CD4-positive, alpha-beta memory T cell (primary cell): ENCODE results near the gene CASTOR1. TPM values are rescaled to one million over a fixed set of nuclear protein-coding genes. Genes with fewer than 3 reads are reported as not detected.
A peak's percentile ranks its signal among the peaks of the same experiment; 100 is the strongest.

Source experiments
- CTCF ChIA-PET: fragments of 350-600 bp; sonication (Branson Sonifier 250); formaldehyde crosslinking; loops from one replicate; lab custom pipeline; 2021; ENCODE audit warnings: inconsistent platforms; ENCODE audit not compliant: partially characterized antibody; lab: Charles Lee
- POLR2A ChIA-PET: fragments of 350-600 bp; sonication (Branson Sonifier 250); formaldehyde crosslinking; loops from one replicate; lab custom pipeline; 2021; ENCODE audit not compliant: partially characterized antibody; lab: Charles Lee
- DNase-seq, 5 donors: peaks; one replicate each; pipeline versions ENCODE4 v3.0.0 to v3.0.0-alpha.2; 2020 to 2022; ENCODE audit warnings: mixed read lengths in 1 of 5
- H3K27ac ChIP-seq: one replicate; pipeline ENCODE4 v1.7.0; 2013; ENCODE audit warnings: low read depth, low read length
- H3K27me3 ChIP-seq: 2 replicates; pipeline ENCODE4 v1.7.0; 2013; ENCODE audit warnings: mild to moderate bottlenecking, low read length, moderate library complexity; ENCODE audit not compliant: insufficient read depth
- H3K36me3 ChIP-seq: 2 replicates; pipeline ENCODE4 v1.7.0; 2013; ENCODE audit warnings: mild to moderate bottlenecking, low read length, moderate library complexity; ENCODE audit not compliant: insufficient read depth
- H3K4me1 ChIP-seq: 2 replicates; pipeline ENCODE4 v1.7.0; 2013; ENCODE audit warnings: mild to moderate bottlenecking, low read length, moderate library complexity; ENCODE audit not compliant: insufficient read depth
- H3K4me3 ChIP-seq, 2 donors: one replicate each; pipeline ENCODE4 v1.7.0; 2013; ENCODE audit warnings: low read length in 2 of 2, mild to moderate bottlenecking in 1 of 2
- H3K9me3 ChIP-seq, 2 donors: one replicate each; pipeline ENCODE4 v1.7.0; 2013; ENCODE audit warnings: low read length in 2 of 2, control low read depth in 1 of 2; ENCODE audit not compliant: control insufficient read depth in 1 of 2
- H3K27ac Mint-ChIP-seq, 7 donors: one replicate each; pipeline ENCODE4 v1.8.0; 2020 to 2021; ENCODE audit warnings: mixed read lengths in 7 of 7, mild to moderate bottlenecking in 6 of 7, inconsistent platforms in 3 of 7, moderate library complexity in 3 of 7
- H3K27me3 Mint-ChIP-seq, 2 donors: one replicate each; pipeline ENCODE4 v1.8.0; 2020 to 2021; ENCODE audit warnings: mixed read lengths in 2 of 2
- H3K36me3 Mint-ChIP-seq, 2 donors: one replicate each; pipeline ENCODE4 v1.8.0; 2020 to 2021; ENCODE audit warnings: mixed read lengths in 2 of 2, inconsistent platforms in 1 of 2, mild to moderate bottlenecking in 1 of 2
- H3K4me1 Mint-ChIP-seq, 4 donors: one replicate each; pipeline ENCODE4 v1.8.0; 2020 to 2021; ENCODE audit warnings: mixed read lengths in 4 of 4, mild to moderate bottlenecking in 1 of 4
- H3K4me3 Mint-ChIP-seq, 8 donors: one replicate each; pipeline ENCODE4 v1.8.0; 2020 to 2021; ENCODE audit warnings: mixed read lengths in 8 of 8, mild to moderate bottlenecking in 7 of 8, moderate library complexity in 6 of 8, inconsistent platforms in 3 of 8
- H3K9me3 Mint-ChIP-seq, 8 donors: one replicate each; pipeline ENCODE4 v1.8.0; 2020 to 2021; ENCODE audit warnings: mixed read lengths in 8 of 8, mild to moderate bottlenecking in 5 of 8, inconsistent platforms in 3 of 8, moderate library complexity in 1 of 8
- intact Hi-C: fragments of 100-400 bp; cut with micrococcal nuclease; formaldehyde crosslinking; loops from one replicate; pipeline ENCODE4 v1.15.1; 2023
- polyA plus RNA-seq, 2 donors: library from polyadenylated mRNA; unstranded; fragments of 300-500 nt; fragmentation: Illumina TruSeq; gene quantifications; one replicate each; pipeline ENCODE4 v1.2.3, GENCODE V29; 2021
- total RNA-seq, 2 experiments: library from RNA; stranded (reverse); gene quantifications; one replicate each; pipeline ENCODE4 v1.2.3, GENCODE V29; 2021

The CASTOR1 gene
- total and polyA plus RNA-seq, 4 experiments from 2014 or later = 11.3 to 17.5 (median 14.3) TPM

GRCh38 chr22:30308518-30309230 lies 19.4 kb upstream of the CASTOR1 start:
- Mint-ChIP-seq H3K27ac (peak overlapping the region; percentile 84 to 98 (median 96)), H3K36me3 (peaks cover 13% of the 10 kb centered on the region in 2 donors), H3K4me3 (peak overlapping the region; percentile 52 to 86 (median 72)), H3K4me1 (peaks cover 78 to 100% (median 89%) of the 10 kb centered on the region in 4 donors), H3K9me3 (no peaks in the 10 kb centered on the region), H3K27me3 (no peaks in the 10 kb centered on the region)
- Histone ChIP-seq H3K9me3 (no peaks in the 10 kb centered on the region), H3K4me1 (peaks cover 99% of the 10 kb centered on the region), H3K27me3 (no peaks in the 10 kb centered on the region), H3K36me3 (no peaks in the 10 kb centered on the region), H3K4me3 (no peak overlapping the region), H3K27ac (peak overlapping the region; percentile 57)
- ChIA-PET POLR2A (interaction anchor here (0.7 to 20.6 kb wide), 4 partner anchors 13 to 48 kb away, joined by 3 to 562 read pairs (median 171); partner anchors contain the start of genes CASTOR1, CCDC157, SF3A1 and TBC1D10A), CTCF (interaction anchor here (0.6 to 19.0 kb wide), 3 partner anchors 18 to 76 kb away, joined by 3 to 218 read pairs (median 3); partner anchors contain the start of gene CASTOR1)
- intact Hi-C loops = loop anchor here (5.0 kb wide), 2 partner anchors 49 to 984 kb away; partner anchors contain the start of genes CCDC157, PIK3IP1 and SF3A1
- DNase-seq = peak in 1 of 5 donors; percentile 70

DNA sequence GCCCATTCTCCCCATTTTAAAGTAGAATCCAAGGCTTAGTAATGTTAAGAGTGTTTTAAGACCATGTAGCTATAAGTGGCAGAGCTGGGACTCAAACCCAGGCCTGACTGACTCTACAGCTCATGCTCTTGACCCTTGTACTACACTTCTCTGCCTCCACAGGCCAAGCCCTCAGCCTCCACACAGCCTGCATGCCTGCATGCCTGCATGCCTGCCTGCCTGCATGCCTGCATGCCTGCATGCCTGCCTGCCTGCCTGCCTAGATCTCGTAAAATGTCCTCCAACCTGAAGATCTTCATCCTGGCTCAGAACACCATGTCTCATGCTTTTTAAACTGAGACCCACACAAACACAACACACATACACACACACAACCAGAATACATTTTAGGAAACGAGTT lies 18.8 kb upstream of the CASTOR1 start:
- ChIA-PET POLR2A (interaction anchor here (0.7 to 20.6 kb wide), 4 partner anchors 13 to 48 kb away, joined by 3 to 562 read pairs (median 180); partner anchors contain the start of genes CASTOR1, CCDC157, SF3A1 and TBC1D10A), CTCF (interaction anchor here (19.0 kb wide), 1 partner anchor 17 kb away, joined by 218 read pairs; the partner anchor contains the start of gene CASTOR1)
- intact Hi-C loops = loop anchor here (5.0 kb wide), 2 partner anchors 49 to 984 kb away; partner anchors contain the start of genes CCDC157, PIK3IP1 and SF3A1
- H3K27me3 ChIP-seq = no peaks in the 10 kb centered on the region
- DNase-seq = peak in 1 of 5 donors; percentile 2
- H3K4me1 Mint-ChIP-seq = peaks cover 81 to 100% (median 92%) of the 10 kb centered on the region in 4 donors
- H3K36me3 Mint-ChIP-seq = peaks cover 17 to 19% of the 10 kb centered on the region in 2 donors
- H3K27ac Mint-ChIP-seq = peak overlapping the region; percentile 84 to 98 (median 96)
- H3K4me3 Mint-ChIP-seq = peak overlapping the region; percentile 52 to 86 (median 72)
- H3K27ac ChIP-seq = peak overlapping the region; percentile 57
- H3K9me3 Mint-ChIP-seq = no peaks in the 10 kb centered on the region
- H3K27me3 Mint-ChIP-seq = no peaks in the 10 kb centered on the region
- H3K9me3 ChIP-seq = no peaks in the 10 kb centered on the region
- no peak overlapping the region for H3K4me3 ChIP-seq
- H3K36me3 ChIP-seq = peaks cover 5% of the 10 kb centered on the region
- H3K4me1 ChIP-seq = peaks cover 100% of the 10 kb centered on the region

DNA sequence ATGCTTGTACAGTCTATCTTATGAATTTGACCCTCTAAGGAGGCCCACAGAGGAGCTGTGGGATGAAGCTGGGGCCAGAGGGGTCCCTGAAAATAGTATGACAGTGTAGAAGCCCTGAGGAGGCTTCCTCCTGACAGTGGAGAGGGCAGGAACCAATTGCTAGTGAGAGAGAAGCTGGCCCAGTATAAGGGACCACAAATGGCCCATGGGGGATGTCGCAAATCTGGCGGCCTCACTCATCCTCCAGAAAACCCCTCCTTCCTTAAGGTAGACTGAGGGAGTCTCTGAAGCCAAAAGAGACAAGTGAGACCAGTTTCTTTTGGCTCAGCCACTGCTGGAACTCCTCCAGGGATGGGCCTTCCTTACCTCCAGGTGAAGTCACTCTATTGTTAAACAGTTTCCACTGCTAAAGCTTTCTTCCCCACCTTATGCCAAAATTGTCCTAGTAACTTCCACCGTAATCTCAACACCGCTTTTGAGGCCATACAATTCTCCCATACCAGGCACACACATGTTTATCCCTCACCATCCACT lies 17.8 kb upstream of the CASTOR1 start:
- Histone ChIP-seq H3K4me1 (peaks cover 100% of the 10 kb centered on the region), H3K36me3 (peaks cover 5% of the 10 kb centered on the region), H3K27me3 (no peaks in the 10 kb centered on the region), H3K4me3 (peak overlapping the region in 1 of 2 donors; percentile 60), H3K27ac (peak overlapping the region; percentile 64), H3K9me3 (no peaks in the 10 kb centered on the region)
- Mint-ChIP-seq H3K4me1 (peaks cover 80 to 100% (median 92%) of the 10 kb centered on the region in 4 donors), H3K9me3 (no peaks in the 10 kb centered on the region), H3K36me3 (peaks cover 21 to 22% of the 10 kb centered on the region in 2 donors), H3K4me3 (peak overlapping the region; percentile 67 to 86 (median 82)), H3K27ac (peak overlapping the region; percentile 81 to 98 (median 95)), H3K27me3 (no peaks in the 10 kb centered on the region)
- intact Hi-C loops = loop anchor here (5.0 kb wide), 2 partner anchors 50 to 985 kb away; partner anchors contain the start of genes CCDC157, PIK3IP1 and SF3A1
- ChIA-PET CTCF (interaction anchor here (1.1 to 19.0 kb wide), 5 partner anchors 9 to 203 kb away, joined by 3 to 218 read pairs (median 4); partner anchors contain the start of gene CASTOR1), POLR2A (interaction anchor here (0.8 to 20.6 kb wide), 10 partner anchors 14 to 117 kb away, joined by 3 to 562 read pairs (median 12); partner anchors contain the start of genes CASTOR1, CCDC157, MTFP1 and SF3A1)
- peak in 3 of 5 donors; percentile 22 to 42 (median 29) for DNase-seq

GRCh38 chr22:30306627-30307011 lies 17.3 kb upstream of the CASTOR1 start:
- Histone ChIP-seq H3K27ac (peak overlapping the region; percentile 64), H3K4me3 (peak overlapping the region in 1 of 2 donors; percentile 60), H3K36me3 (peaks cover 5% of the 10 kb centered on the region), H3K9me3 (no peaks in the 10 kb centered on the region), H3K4me1 (peaks cover 100% of the 10 kb centered on the region), H3K27me3 (no peaks in the 10 kb centered on the region)
- peaks cover 22% of the 10 kb centered on the region in 2 donors for H3K36me3 Mint-ChIP-seq
- peak overlapping the region; percentile 81 to 98 (median 95) for H3K27ac Mint-ChIP-seq
- DNase-seq = peak in 1 of 5 donors; percentile 35
- intact Hi-C loops = loop anchor here (1.0 to 5.0 kb wide), 6 partner anchors 8 to 986 kb away; partner anchors contain the start of genes CASTOR1, CCDC157, PIK3IP1 and SF3A1
- CTCF ChIA-PET = interaction anchor here (0.8 to 19.0 kb wide), 9 partner anchors 10 to 202 kb away, joined by 3 to 218 read pairs (median 4); partner anchors contain the start of gene CASTOR1
- no peaks in the 10 kb centered on the region for H3K27me3 Mint-ChIP-seq
- peak overlapping the region; percentile 67 to 86 (median 82) for H3K4me3 Mint-ChIP-seq
- H3K4me1 Mint-ChIP-seq = peaks cover 78 to 100% (median 92%) of the 10 kb centered on the region in 4 donors
- POLR2A ChIA-PET = interaction anchor here (0.7 to 20.6 kb wide), 13 partner anchors 15 to 118 kb away, joined by 3 to 562 read pairs (median 4); partner anchors contain the start of genes CASTOR1, CCDC157, MTFP1 and SF3A1
- no peaks in the 10 kb centered on the region for H3K9me3 Mint-ChIP-seq

DNA sequence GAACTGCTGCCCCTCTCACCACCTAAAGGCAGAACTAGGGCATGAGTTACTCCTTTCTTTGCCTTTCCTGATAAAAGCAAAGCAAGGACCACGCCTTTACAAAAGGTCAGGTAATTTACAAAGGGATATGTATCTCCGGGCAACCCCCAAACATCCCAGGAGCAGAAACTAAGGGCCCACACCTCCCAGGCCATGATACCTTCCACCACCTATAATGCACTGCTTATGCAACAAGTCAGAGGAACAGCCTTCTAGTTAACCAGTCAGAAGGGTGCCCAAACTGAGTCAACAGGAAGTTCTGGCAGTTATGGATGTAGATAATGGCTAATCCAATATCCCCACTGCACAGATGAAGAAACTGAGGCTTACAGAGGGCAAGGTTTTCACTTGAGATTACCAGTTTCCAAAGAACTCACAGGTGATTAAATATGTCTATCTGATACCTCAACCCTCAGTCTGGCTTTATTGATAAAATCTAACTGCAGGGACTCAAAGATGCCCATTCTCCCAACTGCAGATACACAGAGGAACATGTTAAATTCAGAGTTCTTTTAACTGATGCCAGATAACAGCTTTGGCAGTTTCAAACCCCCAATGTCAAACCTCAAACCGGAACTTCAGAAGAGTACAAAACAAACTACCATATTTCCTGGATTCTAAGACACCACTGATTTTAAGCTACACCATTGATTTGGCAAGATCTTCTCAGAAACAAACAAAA lies 16.8 kb upstream of the CASTOR1 start:
- H3K27me3 ChIP-seq = no peaks in the 10 kb centered on the region
- intact Hi-C loops = loop anchor here (1.0 to 5.0 kb wide), 6 partner anchors 8 to 986 kb away; partner anchors contain the start of genes CASTOR1, CCDC157, PIK3IP1 and SF3A1
- Mint-ChIP-seq H3K36me3 (peaks cover 25 to 27% of the 10 kb centered on the region in 2 donors), H3K4me1 (peaks cover 79 to 100% (median 92%) of the 10 kb centered on the region in 4 donors), H3K27ac (peak overlapping the region; percentile 81 to 98 (median 95)), H3K9me3 (no peaks in the 10 kb centered on the region), H3K4me3 (peak overlapping the region; percentile 67 to 86 (median 82)), H3K27me3 (no peaks in the 10 kb centered on the region)
- ChIA-PET CTCF (interaction anchor here (0.8 to 19.0 kb wide), 11 partner anchors 10 to 202 kb away, joined by 3 to 218 read pairs (median 4); partner anchors contain the start of genes CASTOR1 and RNF215), POLR2A (interaction anchor here (0.7 to 20.6 kb wide), 16 partner anchors 14 to 118 kb away, joined by 3 to 562 read pairs (median 4); partner anchors contain the start of genes CASTOR1, CCDC157, MTFP1 and RNF215)
- H3K9me3 ChIP-seq = no peaks in the 10 kb centered on the region
- peaks cover 8% of the 10 kb centered on the region for H3K36me3 ChIP-seq
- peaks cover 100% of the 10 kb centered on the region for H3K4me1 ChIP-seq
- H3K27ac ChIP-seq = peak overlapping the region; percentile 64
- H3K4me3 ChIP-seq = peak overlapping the region; percentile 60 to 64
- DNase-seq = peak; percentile 72 to 82 (median 80)
